NOMO-1 treated with DMSO at 0.1 percent for 48 hours (cell line): ENCODE measurements around the gene LRP4.

ENCODE experiments used
- DNase-seq: peaks from one replicate; lab custom pipeline; 2025; ENCODE audit not compliant: unreplicated experiment; lab: John Stamatoyannopoulos, UW

LRP4 gene

DNA sequence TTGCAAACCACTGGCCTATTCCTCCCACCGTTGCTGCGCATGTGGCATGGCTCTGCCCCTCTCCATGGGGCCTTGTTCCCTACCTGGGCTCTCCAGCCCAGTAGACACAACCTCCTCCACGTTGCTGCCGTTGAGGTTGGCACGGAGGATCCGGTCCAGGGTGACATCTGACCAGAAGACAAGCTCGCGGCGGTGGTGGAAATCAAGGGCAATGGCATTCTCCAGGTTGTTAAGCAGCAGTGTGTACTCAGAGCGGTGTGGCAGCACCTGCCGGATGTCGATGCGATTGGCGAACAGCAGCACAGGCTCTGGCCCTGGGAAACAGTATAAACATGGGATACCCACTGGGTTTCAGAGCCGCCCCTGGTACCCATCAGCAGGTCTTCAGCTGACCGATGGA lies 23.8 kb downstream of the LRP4 start:
- no peak for DNase-seq

GRCh38 chr11:46892838-46893237 lies 25.5 kb downstream of the LRP4 start:
- no peak for DNase-seq

DNA sequence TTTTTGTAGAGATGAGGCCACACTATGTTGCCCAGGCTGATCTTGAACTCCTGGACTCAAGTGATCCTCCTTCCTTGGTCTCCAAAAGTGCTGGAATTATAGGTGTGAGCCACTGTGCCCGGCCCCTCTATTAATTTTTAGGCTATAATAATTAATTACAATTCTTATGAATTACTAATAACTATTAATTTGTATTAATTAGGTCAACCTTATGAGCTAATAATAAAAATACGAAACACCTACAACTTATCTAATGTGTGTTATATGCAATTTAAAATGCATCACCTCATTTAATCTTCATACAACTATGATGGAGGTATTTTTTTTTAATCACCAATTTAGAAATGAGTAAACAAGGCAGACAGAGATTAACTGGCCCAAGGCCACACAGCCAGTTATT lies 26.2 kb downstream of the LRP4 start:
- DNase-seq, result no peak

DNA sequence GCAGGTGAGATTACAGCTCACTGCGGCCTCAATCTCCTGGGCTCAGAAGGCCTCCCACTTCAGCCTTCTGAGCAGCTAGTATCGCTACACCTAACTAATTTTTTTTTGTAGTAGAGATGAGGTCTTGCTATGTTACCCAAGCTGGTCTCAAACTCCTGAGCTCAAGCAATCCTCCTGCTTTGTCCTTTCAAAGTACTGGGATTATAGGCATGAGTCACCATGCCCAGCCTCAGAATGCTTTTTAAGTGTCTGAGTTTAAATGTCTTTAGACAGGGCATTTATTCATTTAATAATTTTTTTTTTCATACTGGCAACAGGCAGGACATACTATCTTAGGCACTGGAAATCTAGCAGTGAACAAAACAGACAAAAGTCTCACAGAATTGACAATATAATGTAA lies 27.7 kb downstream of the LRP4 start:
- no peak for DNase-seq

GRCh38 chr11:46889689-46890475 lies 28.5 kb downstream of the LRP4 start:
- peak; percentile 75 for DNase-seq

GRCh38 chr11:46889251-46889650 lies 29.1 kb downstream of the LRP4 start:
- no peak for DNase-seq

DNA sequence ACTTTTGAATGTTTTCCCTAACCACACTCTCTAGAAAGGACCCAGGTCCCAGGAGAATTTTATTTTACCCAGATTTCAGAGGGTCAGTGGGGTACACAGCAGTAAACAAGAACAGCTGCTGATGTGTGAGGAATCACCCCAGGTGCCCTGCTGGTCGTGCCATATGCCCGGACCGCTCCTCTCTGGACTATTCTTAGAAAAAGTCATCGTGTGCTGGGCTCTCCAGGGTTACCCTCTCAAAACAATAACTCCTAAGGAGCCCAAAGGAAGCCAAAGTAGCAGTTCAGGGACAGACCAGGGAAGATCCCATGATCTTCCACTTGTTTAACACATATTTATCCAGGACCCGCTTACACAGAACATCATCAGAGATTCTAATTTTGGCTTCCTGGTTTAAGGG lies 29.7 kb downstream of the LRP4 start:
- DNase-seq, result no peak

GRCh38 chr11:46886211-46886610 lies 32.1 kb downstream of the LRP4 start:
- DNase-seq, result no peak

DNA sequence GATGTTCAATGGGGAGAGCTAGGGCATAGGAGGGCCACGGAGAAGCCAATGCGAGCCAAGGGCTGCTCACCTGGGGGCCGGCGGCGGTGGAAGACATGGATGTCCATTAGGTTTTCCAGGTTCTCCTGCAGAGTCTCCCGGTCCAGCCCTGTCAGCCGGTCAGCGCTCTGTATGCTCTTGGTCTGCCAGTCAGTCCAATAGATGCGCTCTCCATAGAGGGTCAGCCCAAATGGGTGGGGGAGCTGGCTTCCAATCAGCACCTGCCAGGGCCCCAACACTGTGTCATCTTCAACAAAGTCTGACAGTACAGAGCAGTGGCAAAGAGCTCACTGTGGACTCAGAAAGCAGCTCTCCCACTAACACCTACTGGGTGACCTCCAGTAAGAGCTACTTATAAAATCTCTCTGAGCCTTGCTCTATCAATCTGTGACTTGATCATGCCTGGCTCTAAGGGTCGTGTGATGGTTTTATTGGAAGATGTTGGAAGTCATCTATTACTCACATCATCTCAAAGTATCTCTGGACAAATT lies 39.2 kb downstream of the LRP4 start:
- no peak for DNase-seq

DNA sequence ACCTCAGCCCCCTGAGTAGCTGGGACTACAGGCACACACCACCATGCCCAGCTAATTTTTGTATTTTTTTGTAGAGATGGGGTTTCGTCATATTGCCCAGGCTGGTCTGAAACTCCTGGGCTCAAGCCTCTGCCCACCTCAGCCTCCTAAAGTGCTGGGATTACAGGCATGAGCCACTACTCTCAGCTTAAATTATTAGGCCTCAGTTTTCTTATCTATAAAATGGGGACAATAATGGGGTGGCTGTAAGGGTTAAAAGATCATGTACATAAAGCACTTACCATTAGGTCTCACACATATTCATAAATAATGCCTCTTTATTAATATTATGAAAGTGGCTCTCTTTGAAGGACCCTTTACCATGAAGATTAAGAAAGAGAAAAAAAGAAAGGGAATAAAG lies 40.8 kb downstream of the LRP4 start:
- no peak for DNase-seq

GRCh38 chr11:46876471-46876870 lies 41.9 kb downstream of the LRP4 start:
- DNase-seq, result no peak

- DNase-seq, result no peak
These were observed 43.8 kb downstream of the LRP4 start for GRCh38 chr11:46874586-46874985.

- DNase-seq, result no peak
These were observed 49.4 kb downstream of the LRP4 start for GRCh38 chr11:46868912-46869311.

GRCh38 chr11:46865340-46865739 lies 53.0 kb downstream of the LRP4 start:
- no peak for DNase-seq

GRCh38 chr11:46860218-46860617 lies 58.1 kb downstream of the LRP4 start:
- no peak for DNase-seq

DNA sequence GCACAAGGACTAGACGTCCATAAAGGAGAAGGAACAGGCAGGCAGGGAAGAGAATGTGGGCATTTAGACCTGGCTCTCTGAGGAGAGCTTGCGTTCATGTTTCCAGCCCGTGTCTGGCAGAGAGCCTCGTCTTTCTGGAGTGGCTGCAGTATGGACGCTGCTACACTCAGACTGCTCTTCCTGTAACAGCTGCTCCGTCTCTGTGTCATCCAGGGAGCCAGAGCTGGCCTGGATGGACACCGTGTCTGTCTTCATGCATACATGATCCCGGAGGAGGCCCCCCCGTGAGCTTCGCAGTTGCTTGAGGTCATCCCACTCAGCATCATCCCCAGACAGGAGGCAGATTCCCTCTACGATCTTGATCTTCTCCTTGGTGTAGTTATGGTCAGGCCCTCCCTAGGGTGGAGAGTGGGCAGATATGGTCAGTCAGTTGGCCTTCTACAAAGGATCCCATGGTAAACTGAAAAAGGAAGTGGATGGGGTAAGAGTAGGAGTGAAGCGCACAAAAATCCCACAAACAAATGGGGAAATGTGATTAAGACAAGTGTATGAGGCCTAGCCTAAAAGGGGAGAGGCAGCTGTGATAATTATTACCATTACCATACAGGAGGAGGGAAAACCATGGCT lies 59.3 kb downstream of the LRP4 start:
- peak; percentile 32 for DNase-seq

- no peak for DNase-seq
These were observed 60.7 kb downstream of the LRP4 start for GRCh38 chr11:46857666-46858065.

GRCh38 chr11:46856605-46857343 lies 61.6 kb downstream of the LRP4 start:
- peak; percentile 72 for DNase-seq

GRCh38 chr11:46855863-46856262 lies 62.5 kb downstream of the LRP4 start:
- DNase-seq, result no peak

- no peak for DNase-seq
These were observed 63.2 kb downstream of the LRP4 start for GRCh38 chr11:46855167-46855566.

- no peak for DNase-seq
These were observed 67.4 kb downstream of the LRP4 start for GRCh38 chr11:46850829-46851380.

GRCh38 chr11:46849631-46850030 lies 68.7 kb downstream of the LRP4 start:
- no peak for DNase-seq
